ENCODE measurements around the gene KCTD12.

Gene KCTD12

DNA sequence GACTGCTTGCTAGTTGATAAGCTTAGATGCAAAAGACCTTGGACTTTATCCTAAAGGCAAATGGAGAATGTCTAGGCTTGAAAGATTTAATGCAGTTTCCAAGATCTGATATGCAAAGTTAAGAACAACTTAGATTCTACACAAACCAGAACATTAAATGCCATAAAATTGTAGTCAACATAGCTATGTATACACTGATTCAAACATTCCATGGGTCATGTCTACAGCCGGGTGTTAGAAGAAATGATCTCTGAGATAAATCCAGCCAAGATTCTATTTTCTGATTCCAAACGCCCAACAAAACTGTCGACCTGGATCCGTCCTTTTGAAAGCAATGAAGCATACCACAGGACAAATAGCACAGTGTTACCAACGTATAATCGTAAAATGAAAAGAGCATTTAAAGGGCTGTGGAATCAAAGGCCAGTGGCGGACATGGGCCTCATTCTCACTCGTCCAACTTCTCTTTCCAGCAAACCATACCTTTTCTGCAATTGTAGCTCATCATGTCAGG is 52.7 kb downstream of the KCTD12 start:
- Histone ChIP-seq H3K36me3 (ENCODE audit: control insufficient read depth, insufficient read depth, low read length) (no peaks in the 10 kb centered on the region), H3K4me3 (ENCODE audit: low read depth, low read length) (no peak overlapping the region), H3K27ac (ENCODE audit: low read depth, low read length) (no peak overlapping the region), H3K4me1 (ENCODE audit: control insufficient read depth, insufficient read depth, low read length) (no peaks in the 10 kb centered on the region), H3K9ac (ENCODE audit: low read length) (no peak overlapping the region), H3K9me3 (ENCODE audit: control insufficient read depth, insufficient read depth, low read depth, low read length) (no peaks in the 10 kb centered on the region), H3K27me3 (ENCODE audit: control insufficient read depth, insufficient read depth, low read length) (no peaks in the 10 kb centered on the region)

- Histone ChIP-seq H3K36me3 (ENCODE audit: control insufficient read depth, insufficient read depth, low read length) (no peaks in the 10 kb centered on the region), H3K9me3 (ENCODE audit: control insufficient read depth, insufficient read depth, low read depth, low read length) (no peaks in the 10 kb centered on the region), H3K9ac (ENCODE audit: low read length) (no peak overlapping the region), H3K27ac (ENCODE audit: low read depth, low read length) (no peak overlapping the region), H3K4me3 (ENCODE audit: low read depth, low read length) (no peak overlapping the region), H3K27me3 (ENCODE audit: control insufficient read depth, insufficient read depth, low read length) (no peaks in the 10 kb centered on the region), H3K4me1 (ENCODE audit: control insufficient read depth, insufficient read depth, low read length) (no peaks in the 10 kb centered on the region)
Observed at GRCh38 chr13:76832258-76832988, 53.8 kb downstream of the KCTD12 start.

GRCh38 chr13:76830805-76831204 is 55.4 kb downstream of the KCTD12 start:
- H3K27ac ChIP-seq (ENCODE audit: low read depth, low read length), result no peak overlapping the region
- no peaks in the 10 kb centered on the region for H3K36me3 ChIP-seq (ENCODE audit: control insufficient read depth, insufficient read depth, low read length)
- no peak overlapping the region for H3K9ac ChIP-seq (ENCODE audit: low read length)
- H3K27me3 ChIP-seq (ENCODE audit: control insufficient read depth, insufficient read depth, low read length), result no peaks in the 10 kb centered on the region
- no peaks in the 10 kb centered on the region for H3K9me3 ChIP-seq (ENCODE audit: control insufficient read depth, insufficient read depth, low read depth, low read length)
- H3K4me3 ChIP-seq (ENCODE audit: low read depth, low read length), result no peak overlapping the region
- no peaks in the 10 kb centered on the region for H3K4me1 ChIP-seq (ENCODE audit: control insufficient read depth, insufficient read depth, low read length)

Measured in HUES6 (cell line).